Measurements from ENCODE around the gene IZUMO2. TPM values are rescaled to one million over a fixed set of nuclear protein-coding genes. Genes with fewer than 3 reads are reported as not detected.

IZUMO2 gene
- total RNA-seq, 8 experiments from 2014 or later, result not detected

GRCh38 chr19:50178320-50178719, 15.2 kb upstream of the IZUMO2 start:
- whole genome bisulfite sequencing, 10 experiments, result 0 to 50% (median 11%) methylated on average over 1 of the region's 1 CpG; no CpG with 5 or more reads in 5 of the 10 experiments
- Histone ChIP-seq H3K4me3 (no peak overlapping the region), H3K4me1 (replicated peaks in 1 of 2) (no peaks in the 10 kb centered on the region), H3K27ac (no peak overlapping the region)
- in situ Hi-C loops (cut with MboI; ENCODE audit: low pct_unique_long_range_greater_than_20kb in 2 of 9, low sequenced_read_pairs in 9 of 9, unreplicated experiment in 9 of 9), result no loop called here
- no peak for ATAC-seq (replicated peaks in 6 of 8)

- H3K27ac ChIP-seq, result no peak overlapping the region
- H3K4me1 ChIP-seq (replicated peaks in 1 of 2), result no peaks in the 10 kb centered on the region
- WGBS, 10 experiments, result 0 to 89% (median 62%) methylated on average over 1 to 7 of the region's 9 CpGs; no CpG with 5 or more reads in 1 of the 10 experiments
- ATAC-seq (replicated peaks in 6 of 8), result no peak
- no peak overlapping the region for H3K4me3 ChIP-seq
- in situ Hi-C loops (cut with MboI; ENCODE audit: low pct_unique_long_range_greater_than_20kb in 2 of 9, low sequenced_read_pairs in 9 of 9, unreplicated experiment in 9 of 9), result no loop called here
Measured at GRCh38 chr19:50176775-50177174, 13.7 kb upstream of the IZUMO2 start.

- Histone ChIP-seq H3K4me1 (replicated peaks in 1 of 2) (no peaks in the 10 kb centered on the region), H3K4me3 (no peak overlapping the region), H3K27ac (no peak overlapping the region)
- ATAC-seq (replicated peaks in 6 of 8), result no peak
- WGBS, 10 experiments, result 7 to 90% (median 58%) methylated on average over 2 to 6 of the region's 10 CpGs; no CpG with 5 or more reads in 4 of the 10 experiments
- in situ Hi-C loops (cut with MboI; ENCODE audit: low pct_unique_long_range_greater_than_20kb in 2 of 9, low sequenced_read_pairs in 9 of 9, unreplicated experiment in 9 of 9), result no loop called here
Measured at GRCh38 chr19:50175924-50176323, 12.8 kb upstream of the IZUMO2 start.

- Histone ChIP-seq H3K27ac (no peak overlapping the region), H3K4me3 (no peak overlapping the region), H3K4me1 (replicated peaks in 1 of 2) (no peaks in the 10 kb centered on the region)
- in situ Hi-C loops (cut with MboI; ENCODE audit: low pct_unique_long_range_greater_than_20kb in 2 of 9, low sequenced_read_pairs in 9 of 9, unreplicated experiment in 9 of 9), result no loop called here
- 0 to 61% (median 42%) methylated on average over 1 to 5 of the region's 5 CpGs; no CpG with 5 or more reads in 1 of the 10 experiments for WGBS, 10 experiments
- ATAC-seq (replicated peaks in 6 of 8), result no peak
Measured at GRCh38 chr19:50174100-50174793, 11.2 kb upstream of the IZUMO2 start.

- in situ Hi-C loops (cut with MboI; ENCODE audit: low pct_unique_long_range_greater_than_20kb in 2 of 9, low sequenced_read_pairs in 9 of 9, unreplicated experiment in 9 of 9), result no loop called here
- no peaks in the 10 kb centered on the region for H3K4me1 ChIP-seq (replicated peaks in 1 of 2)
- H3K27ac ChIP-seq, result no peak overlapping the region
- H3K4me3 ChIP-seq, result no peak overlapping the region
- 7 to 80% (median 76%) methylated on average over 2 to 5 of the region's 8 CpGs; no CpG with 5 or more reads in 6 of the 10 experiments for WGBS, 10 experiments
- ATAC-seq (replicated peaks in 6 of 8), result peak in 1 of 8 experiments; percentile 63
Measured at GRCh38 chr19:50173127-50173526, 10.0 kb upstream of the IZUMO2 start.

- Histone ChIP-seq H3K27ac (no peak overlapping the region), H3K4me1 (replicated peaks in 1 of 2) (no peaks in the 10 kb centered on the region), H3K4me3 (no peak overlapping the region)
- ATAC-seq (replicated peaks in 6 of 8), result no peak
- in situ Hi-C loops (cut with MboI; ENCODE audit: low pct_unique_long_range_greater_than_20kb in 2 of 9, low sequenced_read_pairs in 9 of 9, unreplicated experiment in 9 of 9), result no loop called here
Measured at GRCh38 chr19:50172726-50173125, 9.6 kb upstream of the IZUMO2 start.

- ATAC-seq (replicated peaks in 6 of 8), result no peak
- H3K4me1 ChIP-seq (replicated peaks in 1 of 2), result no peaks in the 10 kb centered on the region
- in situ Hi-C loops (cut with MboI; ENCODE audit: low pct_unique_long_range_greater_than_20kb in 2 of 9, low sequenced_read_pairs in 9 of 9, unreplicated experiment in 9 of 9), result no loop called here
- WGBS, 10 experiments, result 13 to 85% (median 60%) methylated on average over 2 to 5 of the region's 5 CpGs; no CpG with 5 or more reads in 2 of the 10 experiments
- H3K27ac ChIP-seq, result no peak overlapping the region
- H3K4me3 ChIP-seq, result no peak overlapping the region
Measured at GRCh38 chr19:50171752-50172151, 8.7 kb upstream of the IZUMO2 start.

GRCh38 chr19:50167314-50167721, 4.2 kb upstream of the IZUMO2 start:
- in situ Hi-C loops (cut with MboI; ENCODE audit: low pct_unique_long_range_greater_than_20kb in 2 of 9, low sequenced_read_pairs in 9 of 9, unreplicated experiment in 9 of 9), result no loop called here
- WGBS, 10 experiments, result 4 to 77% (median 17%) methylated on average over 2 to 6 of the region's 12 CpGs; no CpG with 5 or more reads in 6 of the 10 experiments
- peak in 3 of 8 experiments; percentile 21 to 89 (median 73) for ATAC-seq (replicated peaks in 6 of 8)

GRCh38 chr19:50159078-50159477, 4.0 kb downstream of the IZUMO2 start:
- in situ Hi-C loops (cut with MboI; ENCODE audit: low pct_unique_long_range_greater_than_20kb in 2 of 9, low sequenced_read_pairs in 9 of 9, unreplicated experiment in 9 of 9), result no loop called here
- Histone ChIP-seq H3K4me3 (no peak overlapping the region), H3K4me1 (replicated peaks in 1 of 2) (no peaks in the 10 kb centered on the region), H3K27ac (no peak overlapping the region)
- WGBS, 10 experiments, result 0 to 100% (median 74%) methylated on average over 2 of the region's 2 CpGs; no CpG with 5 or more reads in 1 of the 10 experiments
- no peak for ATAC-seq (replicated peaks in 6 of 8)

More at GRCh38 chr19:50167314-50167721, 4.2 kb upstream of the IZUMO2 start:
- no peaks in the 10 kb centered on the region for H3K4me1 ChIP-seq (replicated peaks in 1 of 2)
- H3K27ac ChIP-seq, result no peak overlapping the region
- H3K4me3 ChIP-seq, result no peak overlapping the region

- in situ Hi-C loops (cut with MboI; ENCODE audit: low pct_unique_long_range_greater_than_20kb in 2 of 9, low sequenced_read_pairs in 9 of 9, unreplicated experiment in 9 of 9), result no loop called here
- no peak for ATAC-seq (replicated peaks in 6 of 8)
- no peak overlapping the region for H3K27ac ChIP-seq
- H3K4me1 ChIP-seq (replicated peaks in 1 of 2), result no peaks in the 10 kb centered on the region
- no peak overlapping the region for H3K4me3 ChIP-seq
Measured at GRCh38 chr19:50158577-50158976, 4.5 kb downstream of the IZUMO2 start.

- no peaks in the 10 kb centered on the region for H3K4me1 ChIP-seq (replicated peaks in 1 of 2)
- no peak overlapping the region for H3K27ac ChIP-seq
- ATAC-seq (replicated peaks in 6 of 8), result no peak
- 13 to 83% (median 55%) methylated on average over 1 to 5 of the region's 8 CpGs; no CpG with 5 or more reads in 2 of the 10 experiments for WGBS, 10 experiments
- in situ Hi-C loops (cut with MboI; ENCODE audit: low pct_unique_long_range_greater_than_20kb in 2 of 9, low sequenced_read_pairs in 9 of 9, unreplicated experiment in 9 of 9), result no loop called here
- no peak overlapping the region for H3K4me3 ChIP-seq
Measured at GRCh38 chr19:50155520-50156109, 7.5 kb downstream of the IZUMO2 start.

GRCh38 chr19:50154529-50154928, 8.6 kb downstream of the IZUMO2 start:
- in situ Hi-C loops (cut with MboI; ENCODE audit: low pct_unique_long_range_greater_than_20kb in 2 of 9, low sequenced_read_pairs in 9 of 9, unreplicated experiment in 9 of 9), result no loop called here
- H3K4me1 ChIP-seq (replicated peaks in 1 of 2), result no peaks in the 10 kb centered on the region
- no peak for ATAC-seq (replicated peaks in 6 of 8)
- H3K4me3 ChIP-seq, result no peak overlapping the region
- no peak overlapping the region for H3K27ac ChIP-seq
- no CpG with 5 or more reads among the region's 16 CpGs for WGBS, 10 experiments

- Histone ChIP-seq H3K4me1 (replicated peaks in 1 of 2) (no peaks in the 10 kb centered on the region), H3K4me3 (no peak overlapping the region), H3K27ac (no peak overlapping the region)
- in situ Hi-C loops (cut with MboI; ENCODE audit: low pct_unique_long_range_greater_than_20kb in 2 of 9, low sequenced_read_pairs in 9 of 9, unreplicated experiment in 9 of 9), result no loop called here
- no peak for ATAC-seq (replicated peaks in 6 of 8)
- 0 to 88% (median 52%) methylated on average over 2 to 4 of the region's 4 CpGs; no CpG with 5 or more reads in 1 of the 10 experiments for WGBS, 10 experiments
Measured at GRCh38 chr19:50152578-50152977, 10.5 kb downstream of the IZUMO2 start.

- in situ Hi-C loops (cut with MboI; ENCODE audit: low pct_unique_long_range_greater_than_20kb in 2 of 9, low sequenced_read_pairs in 9 of 9, unreplicated experiment in 9 of 9), result loop anchor here in 2 of 9 experiments (25.0 kb wide), 1 partner anchor 211 kb away; the partner anchor contains the start of genes ATF5 (in 2 of the 2) and NUP62 (in 2 of the 2)
- Histone ChIP-seq H3K4me3 (peak overlapping the region in 3 of 5 donors; percentile 42 to 68 (median 66)), H3K27ac (no peak overlapping the region), H3K4me1 (replicated peaks in 1 of 2) (no peaks in the 10 kb centered on the region)
- no peak for ATAC-seq (replicated peaks in 6 of 8)
Measured at GRCh38 chr19:50148528-50148927, 14.6 kb downstream of the IZUMO2 start.
